Effector CD8-positive, alpha-beta T cell (primary cell): Measurements from ENCODE around the gene LRRC23.
A peak's percentile ranks its signal among the peaks of the same experiment; 100 is the strongest.

ENCODE experiments used
- DNase-seq: peaks from one replicate; lab custom pipeline; 2025; lab: John Stamatoyannopoulos, UW

The LRRC23 gene

GRCh38 chr12:6925540-6926279 is 21.1 kb downstream of the LRRC23 start:
- no peak for DNase-seq

GRCh38 chr12:6927379-6928021 is 22.9 kb downstream of the LRRC23 start, which contains the start of gene ATN1:
TSS of gene ATN1 (plus strand) at chr12:6927959. CDS start at chr12:6934002, 6,043 bp downstream.
- DNase-seq = no peak

GRCh38 chr12:6928022-6928702 is 23.5 kb downstream of the LRRC23 start:
- DNase-seq = no peak

- DNase-seq = no peak
Observed at GRCh38 chr12:6928703-6929407, 24.2 kb downstream of the LRRC23 start.

- no peak for DNase-seq
Observed at GRCh38 chr12:6929466-6930452, 25.1 kb downstream of the LRRC23 start.

GRCh38 chr12:6932766-6933165 is 28.1 kb downstream of the LRRC23 start:
- no peak for DNase-seq

- DNase-seq = no peak
Observed at GRCh38 chr12:6934110-6934509, 29.5 kb downstream of the LRRC23 start.

GRCh38 chr12:6935371-6936193 is 31.0 kb downstream of the LRRC23 start:
- no peak for DNase-seq

- no peak for DNase-seq
Observed at GRCh38 chr12:6936194-6936635, 31.6 kb downstream of the LRRC23 start.

GRCh38 chr12:6936636-6937480 is 32.2 kb downstream of the LRRC23 start:
- peak; percentile 30 for DNase-seq

GRCh38 chr12:6937481-6938352 is 33.1 kb downstream of the LRRC23 start:
- DNase-seq = peak; percentile 87

GRCh38 chr12:6938353-6939190 is 34.0 kb downstream of the LRRC23 start:
- DNase-seq = no peak

- DNase-seq = no peak
Observed at GRCh38 chr12:6939191-6939540, 34.5 kb downstream of the LRRC23 start.

- no peak for DNase-seq
Observed at GRCh38 chr12:6941267-6941666, 36.6 kb downstream of the LRRC23 start.

- no peak for DNase-seq
Observed at GRCh38 chr12:6941782-6942181, 37.2 kb downstream of the LRRC23 start.

GRCh38 chr12:6942331-6942665 is 37.7 kb downstream of the LRRC23 start:
- DNase-seq = no peak

GRCh38 chr12:6943389-6943721 is 38.7 kb downstream of the LRRC23 start:
- DNase-seq = peak; percentile 73
